ENCODE results near the gene GABARAP. TPM values are rescaled to one million over a fixed set of nuclear protein-coding genes. Genes with fewer than 3 reads are reported as not detected.

Gene GABARAP
- total and polyA plus RNA-seq, 5 experiments from 2014 or later, result 268 to 964 (median 799) TPM

DNA sequence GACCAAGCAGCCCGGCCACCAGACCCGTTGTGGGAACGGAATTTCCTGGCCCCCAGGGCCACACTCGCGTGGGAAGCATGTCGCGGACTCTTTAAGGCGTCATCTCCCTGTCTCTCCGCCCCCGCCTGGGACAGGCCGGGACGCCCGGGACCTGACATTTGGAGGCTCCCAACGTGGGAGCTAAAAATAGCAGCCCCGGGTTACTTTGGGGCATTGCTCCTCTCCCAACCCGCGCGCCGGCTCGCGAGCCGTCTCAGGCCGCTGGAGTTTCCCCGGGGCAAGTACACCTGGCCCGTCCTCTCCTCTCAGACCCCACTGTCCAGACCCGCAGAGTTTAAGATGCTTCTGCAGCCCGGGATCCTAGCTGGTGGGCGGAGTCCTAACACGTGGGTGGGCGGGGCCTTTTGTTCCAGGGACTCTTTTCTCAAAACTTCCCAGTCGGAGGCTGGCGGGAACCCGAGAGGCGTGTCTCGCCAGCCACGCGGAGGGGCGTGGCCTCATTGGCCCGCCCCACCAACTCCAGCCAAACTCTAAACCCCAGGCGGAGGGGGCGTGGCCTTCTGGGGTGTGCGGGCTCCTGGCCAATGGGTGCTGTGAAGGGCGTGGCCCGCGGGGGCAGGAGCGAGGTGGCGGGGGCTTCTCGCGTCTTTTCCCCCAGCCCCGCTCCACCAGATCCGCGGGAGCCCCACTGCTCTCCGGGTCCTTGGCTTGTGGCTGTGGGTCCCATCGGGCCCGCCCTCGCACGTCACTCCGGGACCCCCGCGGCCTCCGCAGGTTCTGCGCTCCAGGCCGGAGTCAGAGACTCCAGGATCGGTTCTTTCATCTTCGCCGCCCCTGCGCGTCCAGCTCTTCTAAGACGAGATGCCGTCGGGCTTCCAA, 39.1 kb upstream of the GABARAP start, which contains the start of gene SLC2A4:
Gene SLC2A4 (plus strand): TSS at position 645 of the 879 bp plus-strand sequence. CDS start 217 bp downstream, at position 862.
- H3K27ac Mint-ChIP-seq, result peak within 1 kb of the TSS in 8 of 10 donors; percentile 43 to 92 (median 62)
- H3K4me3 Mint-ChIP-seq, result peak within 1 kb of the TSS; percentile 74 to 90 (median 84)
- H3K9me3 Mint-ChIP-seq, result no peaks in the 10 kb centered on the region
- DNase-seq (peak; percentile 65 to 88 (median 76)), ATAC-seq (peak; percentile 64 to 67)
- H3K36me3 Mint-ChIP-seq, result no peaks in the 10 kb centered on the region
- POLR2A ChIA-PET, result interaction anchor here (1.0 to 2.3 kb wide), 11 partner anchors 14 to 203 kb away, joined by 3 to 8 read pairs (median 4); partner anchors contain the start of genes GPS2, POLR2A and TMEM102
- peaks cover 1 to 19% (median 10%) of the 10 kb centered on the region in 5 donors for H3K27me3 Mint-ChIP-seq
- peaks cover 16 to 38% (median 24%) of the 10 kb centered on the region in 4 donors for H3K4me1 Mint-ChIP-seq

- POLR2A ChIA-PET, result interaction anchor here (0.6 to 2.3 kb wide), 13 partner anchors 14 to 203 kb away, joined by 3 to 8 read pairs (median 4); partner anchors contain the start of genes GPS2, POLR2A and TMEM102
- Mint-ChIP-seq H3K9me3 (no peaks in the 10 kb centered on the region), H3K36me3 (no peaks in the 10 kb centered on the region), H3K27ac (peak overlapping the region in 8 of 10 donors; percentile 43 to 92 (median 56)), H3K27me3 (peaks cover 1 to 19% (median 10%) of the 10 kb centered on the region in 5 donors), H3K4me1 (peaks cover 16 to 38% (median 24%) of the 10 kb centered on the region in 4 donors), H3K4me3 (peak overlapping the region; percentile 74 to 90 (median 84))
- DNase-seq (peak; percentile 73 to 91 (median 84)), ATAC-seq (peak; percentile 84 to 87)
Observed at GRCh38 chr17:7280519-7281073, 38.3 kb upstream of the GABARAP start.

- H3K27me3 Mint-ChIP-seq, result peaks cover 1 to 19% (median 10%) of the 10 kb centered on the region in 5 donors
Observed at GRCh38 chr17:7279448-7279847, 37.2 kb upstream of the GABARAP start.

DNA sequence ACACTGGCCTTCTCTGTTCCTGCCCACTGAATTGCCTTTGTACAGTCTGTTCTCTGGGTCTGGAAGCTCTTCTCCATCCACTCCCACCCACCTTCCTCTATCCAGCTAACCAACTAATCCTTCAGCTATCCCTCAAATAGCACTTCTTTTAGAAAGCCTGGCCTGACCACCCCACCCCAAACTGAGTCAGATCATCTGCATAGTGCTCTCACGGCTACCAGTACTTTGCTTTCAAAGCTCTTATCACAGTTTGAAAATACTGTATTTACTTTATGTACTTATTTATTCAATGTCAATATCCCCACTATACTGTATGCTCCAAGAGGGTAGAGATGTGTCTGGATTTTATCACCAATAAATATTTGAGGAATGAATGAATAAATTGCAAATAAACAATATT, 24.5 kb upstream of the GABARAP start:
- Mint-ChIP-seq H3K9me3 (no peaks in the 10 kb centered on the region), H3K4me1 (peaks cover 17 to 23% (median 20%) of the 10 kb centered on the region in 4 donors), H3K27ac (peak overlapping the region in 3 of 10 donors; percentile 22 to 51 (median 27)), H3K4me3 (peak overlapping the region in 1 of 10 donors; percentile 21), H3K27me3 (peaks cover 0 to 11% (median 0%) of the 10 kb centered on the region in 5 donors), H3K36me3 (no peaks in the 10 kb centered on the region)
- POLR2A ChIA-PET, result interaction anchor here (1.5 kb wide), 1 partner anchor 14 kb away, joined by 3 read pairs; no protein-coding TSS in a partner anchor
- ATAC-seq (no peak), DNase-seq (no peak)

More at GRCh38 chr17:7279448-7279847, 37.2 kb upstream of the GABARAP start:
- no peaks in the 10 kb centered on the region for H3K9me3 Mint-ChIP-seq
- DNase-seq, result no peak
- no peak overlapping the region for H3K27ac Mint-ChIP-seq
- H3K36me3 Mint-ChIP-seq, result no peaks in the 10 kb centered on the region
- POLR2A ChIA-PET, result interaction anchor here (1.3 kb wide), 1 partner anchor 17 kb away, joined by 4 read pairs; no protein-coding TSS in a partner anchor
- peak overlapping the region in 1 of 10 donors; percentile 39 for H3K4me3 Mint-ChIP-seq
- H3K4me1 Mint-ChIP-seq, result peaks cover 16 to 38% (median 24%) of the 10 kb centered on the region in 4 donors
- ATAC-seq, result no peak

DNA sequence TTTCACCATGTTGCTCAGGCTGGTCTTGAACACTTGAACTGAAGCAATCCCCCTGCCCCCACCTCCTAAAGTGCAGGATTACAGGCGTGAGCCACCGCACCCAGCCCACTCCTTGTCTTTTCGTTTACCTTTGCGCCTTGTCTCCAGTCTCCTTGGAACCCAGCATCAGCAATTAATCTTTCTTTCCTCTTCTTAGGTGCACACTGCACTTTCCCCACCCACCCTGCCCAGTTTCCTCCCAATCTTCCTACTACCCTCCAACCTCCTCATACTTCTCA, 21.5 kb upstream of the GABARAP start:
- H3K9me3 Mint-ChIP-seq, result no peaks in the 10 kb centered on the region
- peaks cover 18 to 29% (median 26%) of the 10 kb centered on the region in 4 donors for H3K4me1 Mint-ChIP-seq
- H3K36me3 Mint-ChIP-seq, result peaks cover 0 to 2% (median 0%) of the 10 kb centered on the region in 3 donors
- peak overlapping the region; percentile 37 to 94 (median 88) for H3K27ac Mint-ChIP-seq
- ATAC-seq (no peak), DNase-seq (no peak)
- peak overlapping the region in 9 of 10 donors; percentile 86 to 92 (median 88) for H3K4me3 Mint-ChIP-seq
- POLR2A ChIA-PET, result interaction anchor here (0.6 to 3.2 kb wide), 3 partner anchors 32 to 285 kb away, joined by 3 to 9 read pairs (median 4); partner anchors contain the start of genes ACADVL and DLG4
- H3K27me3 Mint-ChIP-seq, result peaks cover 0 to 6% (median 0%) of the 10 kb centered on the region in 5 donors

GRCh38 chr17:7262935-7263800, 20.9 kb upstream of the GABARAP start:
- POLR2A ChIA-PET, result interaction anchor here (0.6 to 3.2 kb wide), 5 partner anchors 33 to 286 kb away, joined by 3 to 9 read pairs (median 6); partner anchors contain the start of genes ACADVL, ACAP1 and DLG4
- peak in 4 of 10 donors; percentile 4 to 29 (median 24) for DNase-seq

DNA sequence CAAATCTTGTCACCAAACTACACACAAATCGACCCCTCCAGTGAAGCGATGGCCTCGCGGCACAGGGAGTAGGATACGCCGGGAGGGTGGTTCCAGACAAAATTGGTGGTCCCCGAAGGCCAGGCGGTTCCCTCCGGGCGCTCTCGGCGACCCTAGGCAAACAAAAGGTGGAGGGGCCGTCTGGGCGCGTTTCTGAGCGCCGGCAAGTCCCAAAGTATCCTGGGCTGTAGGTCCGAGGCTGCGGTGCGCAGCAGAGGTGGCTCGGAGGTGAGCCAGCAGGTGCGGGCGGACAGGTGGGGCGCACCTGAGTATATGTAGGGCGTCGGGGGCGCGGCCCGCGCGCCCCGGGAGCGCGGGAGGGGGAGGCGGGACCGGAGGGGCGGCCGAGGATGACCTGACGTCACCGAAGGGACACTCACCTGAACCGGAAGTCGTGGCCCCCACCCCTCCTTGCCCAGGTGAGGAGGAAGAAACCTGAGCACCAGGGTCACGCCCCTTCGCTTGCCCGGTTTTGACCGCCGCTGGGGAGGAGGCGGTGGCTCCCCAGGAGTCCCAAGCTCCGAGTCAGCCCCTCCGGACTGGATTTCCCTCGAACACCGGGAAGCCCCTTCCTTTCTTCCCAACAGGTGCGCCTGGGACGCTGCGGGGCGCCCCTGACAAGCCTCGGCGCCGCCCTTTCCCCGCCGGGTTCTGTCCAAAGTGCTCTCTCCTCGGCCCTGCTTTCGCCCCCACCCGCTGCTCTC, 20.1 kb upstream of the GABARAP start, which contains the start of gene CLDN7:
Gene CLDN7 (minus strand): TSS at position 287 of the 743 bp plus-strand sequence. CDS start 435 bp downstream, outside the sequence.
- H3K4me1 Mint-ChIP-seq, result peaks cover 18 to 29% (median 26%) of the 10 kb centered on the region in 4 donors
- POLR2A ChIA-PET, result interaction anchor here (0.6 to 3.2 kb wide), 11 partner anchors 20 to 985 kb away, joined by 3 to 9 read pairs (median 4); partner anchors contain the start of genes ACADVL, ACAP1, DLG4 and GABARAP
- H3K4me3 Mint-ChIP-seq, result peak within 1 kb of the TSS; percentile 83 to 92 (median 88)
- H3K27ac Mint-ChIP-seq, result peak within 1 kb of the TSS; percentile 70 to 94 (median 90)
- H3K9me3 Mint-ChIP-seq, result no peaks in the 10 kb centered on the region
- ATAC-seq (peak; percentile 16 to 29), DNase-seq (peak in 4 of 10 donors; percentile 7 to 70 (median 24))
- H3K36me3 Mint-ChIP-seq, result peaks cover 0 to 15% (median 0%) of the 10 kb centered on the region in 3 donors
- H3K27me3 Mint-ChIP-seq, result peaks cover 0 to 6% (median 0%) of the 10 kb centered on the region in 5 donors

More at GRCh38 chr17:7262935-7263800, 20.9 kb upstream of the GABARAP start:
- Mint-ChIP-seq H3K9me3 (no peaks in the 10 kb centered on the region), H3K4me1 (peaks cover 18 to 29% (median 26%) of the 10 kb centered on the region in 4 donors), H3K36me3 (peaks cover 0 to 8% (median 0%) of the 10 kb centered on the region in 3 donors), H3K27ac (peak overlapping the region in 9 of 10 donors; percentile 61 to 94 (median 89)), H3K4me3 (peak overlapping the region; percentile 83 to 92 (median 88)), H3K27me3 (peaks cover 0 to 6% (median 0%) of the 10 kb centered on the region in 5 donors)
- ATAC-seq, result peak; percentile 22 to 29

DNA sequence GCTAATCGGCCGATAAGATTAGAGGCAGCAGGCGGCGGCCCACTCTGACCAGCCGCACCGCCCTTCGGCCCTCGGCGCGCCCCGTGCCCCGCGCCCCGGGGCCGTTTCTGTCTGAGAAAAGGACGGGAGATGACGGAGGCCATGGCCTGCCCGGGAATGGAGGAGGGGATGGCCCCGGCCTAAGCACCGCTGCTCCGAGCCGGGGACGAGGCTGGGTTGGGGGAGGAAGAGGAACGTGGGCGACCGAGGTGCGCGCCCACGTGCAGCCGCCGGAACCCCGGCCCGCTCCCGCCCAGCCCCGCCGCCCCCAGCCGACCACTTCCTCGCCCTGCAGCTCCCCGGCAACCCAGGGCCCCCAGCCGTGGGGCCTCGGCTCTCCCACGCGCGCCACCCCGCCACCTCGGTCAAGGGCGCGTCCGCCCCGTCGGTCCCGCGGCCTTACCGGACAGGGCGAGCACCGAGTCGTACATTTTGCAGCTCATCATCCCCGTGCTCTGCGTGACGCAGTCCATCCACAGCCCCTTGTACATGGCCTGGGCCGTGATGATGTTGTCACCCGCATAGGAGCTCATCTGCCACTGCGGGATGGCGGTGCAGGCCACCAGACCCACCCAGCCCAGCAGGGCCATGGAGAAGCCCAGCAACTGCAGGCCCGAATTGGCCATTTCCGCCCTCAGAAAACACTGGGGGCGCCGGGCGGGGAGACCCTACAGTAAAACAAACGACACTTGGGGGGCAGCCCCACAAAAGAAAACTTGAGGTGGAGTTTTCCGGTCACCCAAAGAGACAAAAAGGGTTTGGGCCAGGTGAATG, 19.3 kb upstream of the GABARAP start:
- DNase-seq (peak in 8 of 10 donors; percentile 23 to 70 (median 40)), ATAC-seq (peak; percentile 59 to 61)
- Mint-ChIP-seq H3K27me3 (peaks cover 0 to 3% (median 0%) of the 10 kb centered on the region in 5 donors), H3K27ac (peak overlapping the region; percentile 59 to 93 (median 86)), H3K4me1 (peaks cover 19 to 30% (median 29%) of the 10 kb centered on the region in 4 donors), H3K36me3 (peaks cover 0 to 23% (median 0%) of the 10 kb centered on the region in 3 donors), H3K9me3 (no peaks in the 10 kb centered on the region), H3K4me3 (peak overlapping the region; percentile 73 to 86 (median 80))
- POLR2A ChIA-PET, result interaction anchor here (0.6 to 3.2 kb wide), 13 partner anchors 11 to 287 kb away, joined by 3 to 9 read pairs (median 4); partner anchors contain the start of genes ACADVL, ACAP1, DLG4 and GABARAP

DNA sequence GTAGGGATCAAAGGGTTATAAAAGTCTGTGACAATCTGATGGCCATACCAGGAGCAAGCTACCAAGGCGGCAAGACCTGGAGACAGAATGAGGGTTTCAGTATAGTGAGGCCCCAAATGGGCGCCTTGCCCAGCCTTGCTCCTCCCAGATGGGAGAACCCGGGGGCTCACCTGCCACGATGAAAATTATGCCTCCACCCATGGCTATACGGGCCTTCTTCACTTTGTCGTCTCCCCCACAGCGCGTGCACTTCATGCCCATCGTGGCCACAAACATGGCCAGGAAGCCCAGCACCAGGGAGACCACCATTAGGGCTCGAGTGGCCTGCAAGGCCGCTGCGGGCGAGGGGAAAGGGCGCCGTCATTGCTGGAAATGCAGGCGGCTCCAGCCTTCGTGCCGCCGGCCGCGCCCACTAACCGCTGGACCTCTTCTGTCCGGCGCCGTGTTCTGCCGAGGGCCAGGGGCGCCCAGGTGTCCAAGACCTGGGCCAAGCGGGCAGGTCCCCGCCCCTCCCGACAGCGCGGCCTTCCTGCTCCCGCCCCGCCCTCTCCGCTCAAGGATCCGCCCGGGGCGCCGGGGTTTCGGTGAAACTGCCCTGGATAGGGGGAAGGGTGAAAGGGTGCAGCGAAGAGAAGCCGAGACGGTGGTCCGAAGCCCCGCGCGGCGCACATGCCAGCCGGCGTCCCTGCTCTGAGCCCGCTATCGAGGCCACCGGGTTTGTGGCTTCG, 18.6 kb upstream of the GABARAP start:
- H3K4me3 Mint-ChIP-seq, result peak overlapping the region; percentile 64 to 86 (median 77)
- peak; percentile 46 to 48 for ATAC-seq
- POLR2A ChIA-PET, result interaction anchor here (0.7 to 3.2 kb wide), 13 partner anchors 10 to 123 kb away, joined by 3 to 17 read pairs (median 4); partner anchors contain the start of genes ACADVL, ACAP1, DLG4 and GABARAP
- H3K36me3 Mint-ChIP-seq, result peaks cover 0 to 30% (median 0%) of the 10 kb centered on the region in 3 donors
- H3K27ac Mint-ChIP-seq, result peak overlapping the region; percentile 53 to 93 (median 76)
- H3K4me1 Mint-ChIP-seq, result peaks cover 19 to 33% (median 29%) of the 10 kb centered on the region in 4 donors
- H3K27me3 Mint-ChIP-seq, result peaks cover 0 to 3% (median 0%) of the 10 kb centered on the region in 5 donors
- peak in 5 of 10 donors; percentile 19 to 71 (median 43) for DNase-seq
- no peaks in the 10 kb centered on the region for H3K9me3 Mint-ChIP-seq
